Stimulated activated CD8-positive, alpha-beta memory T cell treated with anti-CD3 and anti-CD28 coated beads, Interleukin-15, amount 100 ng/mL, for 24 hours (primary cell): Measurements from ENCODE around the gene RHEX.
A peak's percentile ranks its signal among the peaks of the same experiment; 100 is the strongest.
"Not testable (repeated sequence)": the region's sequence is repeated elsewhere in the genome, so short reads cannot be mapped to it uniquely, and the experiment has no call there.

Source experiments
- DNase-seq: peaks from one replicate; pipeline ENCODE4 v3.0.0-alpha.2; 2020; ENCODE audit warnings: low read depth

The RHEX gene

GRCh38 chr1:206030191-206030590, 22.8 kb upstream of the RHEX start:
- DNase-seq = no peak

- peak; percentile 28 for DNase-seq
Observed at GRCh38 chr1:206030714-206031113, 22.3 kb upstream of the RHEX start.

GRCh38 chr1:206032380-206033140, 20.4 kb upstream of the RHEX start:
- no peak for DNase-seq

- DNase-seq = no peak
Observed at GRCh38 chr1:206035027-206035426, 17.9 kb upstream of the RHEX start.

GRCh38 chr1:206036663-206037455, 16.1 kb upstream of the RHEX start:
- DNase-seq = no peak

GRCh38 chr1:206037581-206037980, 15.4 kb upstream of the RHEX start:
- no peak for DNase-seq

- no peak for DNase-seq
Observed at GRCh38 chr1:206039046-206039973, 13.7 kb upstream of the RHEX start.

GRCh38 chr1:206040328-206040727, 12.6 kb upstream of the RHEX start:
- no peak for DNase-seq

- DNase-seq = no peak
Observed at GRCh38 chr1:206041640-206042039, 11.3 kb upstream of the RHEX start.

- DNase-seq = no peak
Observed at GRCh38 chr1:206047271-206047670, 5.7 kb upstream of the RHEX start.

- no peak for DNase-seq
Observed at GRCh38 chr1:206048582-206048981, 4.4 kb upstream of the RHEX start.

- DNase-seq = no peak
Observed at GRCh38 chr1:206049293-206049692, 3.7 kb upstream of the RHEX start.

- no peak for DNase-seq
Observed at GRCh38 chr1:206049919-206050600, 2.9 kb upstream of the RHEX start.

GRCh38 chr1:206050655-206051235, 2.2 kb upstream of the RHEX start:
- no peak for DNase-seq

GRCh38 chr1:206052231-206052865, 625 bp upstream of the RHEX start:
- not testable (repeated sequence) for DNase-seq

- not testable (repeated sequence) for DNase-seq
Observed at GRCh38 chr1:206053616-206054015, 643 bp downstream of the RHEX start.

- not testable (repeated sequence) for DNase-seq
Observed at GRCh38 chr1:206055069-206055625, 2.2 kb downstream of the RHEX start.

- not testable (repeated sequence) for DNase-seq
Observed at GRCh38 chr1:206055639-206056323, 2.8 kb downstream of the RHEX start.

- not testable (repeated sequence) for DNase-seq
Observed at GRCh38 chr1:206058289-206058926, 5.4 kb downstream of the RHEX start.
